AG04450 (cell line): ENCODE measurements around the gene ADORA2A. TPM values are rescaled to one million over a fixed set of nuclear protein-coding genes. Genes with fewer than 3 reads are reported as not detected.

ENCODE experiments used
- CTCF ChIA-PET: fragments of 300-600, 350-600 bp; formaldehyde crosslinking; extraction: SDS; loops from one replicate; lab custom pipeline; 2022; ENCODE audit warnings: antibody characterized with exemption, inconsistent platforms; lab: Charles Lee
- POLR2A ChIA-PET: fragments of 350-600 bp; formaldehyde crosslinking; extraction: SDS; loops from one replicate; lab custom pipeline; 2021; ENCODE audit warnings: antibody characterized with exemption, inconsistent platforms; lab: Yijun Ruan, JAX
- DNase-seq: peaks from one replicate; pipeline ENCODE4 v3.0.0-alpha.2; 2011; ENCODE audit warnings: low read depth, low spot score
- H3K27ac ChIP-seq: one replicate; pipeline ENCODE4 v1.5.1; 2012; ENCODE audit warnings: low read depth, low read length, control low read depth
- H3K27me3 ChIP-seq: one replicate; pipeline ENCODE4 v1.6.0; 2012; ENCODE audit warnings: low read length; ENCODE audit not compliant: control insufficient read depth, insufficient read depth
- H3K4me3 ChIP-seq: 2 replicates; pipeline ENCODE4 v1.5.1; 2011; ENCODE audit warnings: mild to moderate bottlenecking, low read depth, low read length, control low read depth
- H3K9me3 ChIP-seq: 2 replicates; pipeline ENCODE4 v1.5.1; 2012; ENCODE audit warnings: low read length; ENCODE audit not compliant: control insufficient read depth, insufficient read depth
- polyA plus RNA-seq: library from polyadenylated mRNA; depleted of rRNA; stranded (reverse); fragments of >200 nt; gene quantifications from 2 replicates; pipeline ENCODE4 v1.2.3, GENCODE V29; 2011
- TF ChIP-seq, protein P1 (sequence below): IDR thresholded peaks from 2 replicates; pipeline ENCODE4 v1.5.1; 2011; ENCODE audit warnings: low read depth, low read length, control low read depth, inconsistent platforms

ADORA2A gene
- polyA plus RNA-seq, 1 experiment, result 0.19 TPM

DNA sequence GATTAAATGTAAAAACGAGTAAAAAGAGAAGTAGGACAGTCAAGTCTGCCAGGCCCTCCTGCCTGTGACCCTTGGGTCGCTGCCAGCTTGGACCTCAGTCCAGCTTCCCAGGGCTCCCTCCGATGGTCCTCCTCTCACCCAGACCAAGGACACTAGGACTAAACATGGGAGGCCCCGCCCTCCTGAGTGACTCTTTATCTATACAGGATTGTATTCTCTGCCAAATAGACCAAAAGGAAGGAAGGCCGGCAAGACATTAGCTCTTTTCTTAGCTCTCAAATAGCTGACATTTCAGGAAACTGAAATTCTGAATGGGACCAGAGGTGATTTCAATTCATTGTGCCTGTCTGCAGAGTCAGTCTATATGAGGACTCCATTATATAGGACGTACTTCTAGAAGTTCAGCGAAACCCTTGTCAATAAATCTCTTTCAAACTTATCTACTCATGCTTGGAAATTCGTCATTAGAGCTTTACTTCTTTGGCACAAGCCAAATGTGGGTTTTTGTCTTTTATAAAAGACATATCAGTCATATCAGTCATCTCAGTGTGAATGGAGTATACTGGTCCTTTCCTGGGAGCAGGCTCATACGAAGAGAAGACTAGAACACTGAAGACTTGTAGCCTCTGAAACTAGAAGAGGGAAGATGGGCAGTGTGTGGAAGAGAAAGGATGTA lies 28.5 kb downstream of the ADORA2A start:
- CTCF ChIA-PET, result interaction anchor here (0.9 to 1.1 kb wide), 2 partner anchors 18 to 33 kb away, joined by 3 read pairs; no protein-coding TSS in a partner anchor
- DNase-seq, result no peak

GRCh38 chr22:24457894-24458420 lies 30.6 kb downstream of the ADORA2A start:
- DNase-seq, result no peak
- Histone ChIP-seq H3K4me3 (no peak overlapping the region), H3K9me3 (no peaks in the 10 kb centered on the region), H3K27ac (no peak overlapping the region), H3K27me3 (no peaks in the 10 kb centered on the region)
- TF ChIP-seq, protein P1, sequence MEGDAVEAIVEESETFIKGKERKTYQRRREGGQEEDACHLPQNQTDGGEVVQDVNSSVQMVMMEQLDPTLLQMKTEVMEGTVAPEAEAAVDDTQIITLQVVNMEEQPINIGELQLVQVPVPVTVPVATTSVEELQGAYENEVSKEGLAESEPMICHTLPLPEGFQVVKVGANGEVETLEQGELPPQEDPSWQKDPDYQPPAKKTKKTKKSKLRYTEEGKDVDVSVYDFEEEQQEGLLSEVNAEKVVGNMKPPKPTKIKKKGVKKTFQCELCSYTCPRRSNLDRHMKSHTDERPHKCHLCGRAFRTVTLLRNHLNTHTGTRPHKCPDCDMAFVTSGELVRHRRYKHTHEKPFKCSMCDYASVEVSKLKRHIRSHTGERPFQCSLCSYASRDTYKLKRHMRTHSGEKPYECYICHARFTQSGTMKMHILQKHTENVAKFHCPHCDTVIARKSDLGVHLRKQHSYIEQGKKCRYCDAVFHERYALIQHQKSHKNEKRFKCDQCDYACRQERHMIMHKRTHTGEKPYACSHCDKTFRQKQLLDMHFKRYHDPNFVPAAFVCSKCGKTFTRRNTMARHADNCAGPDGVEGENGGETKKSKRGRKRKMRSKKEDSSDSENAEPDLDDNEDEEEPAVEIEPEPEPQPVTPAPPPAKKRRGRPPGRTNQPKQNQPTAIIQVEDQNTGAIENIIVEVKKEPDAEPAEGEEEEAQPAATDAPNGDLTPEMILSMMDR, result no peak
- POLR2A ChIA-PET, result no interaction called here
- CTCF ChIA-PET, result no interaction called here

More for the DNA sequence above, 28.5 kb downstream of the ADORA2A start:
- Histone ChIP-seq H3K27me3 (peaks cover 2% of the 10 kb centered on the region), H3K27ac (no peak overlapping the region), H3K4me3 (no peak overlapping the region), H3K9me3 (no peaks in the 10 kb centered on the region)
- TF ChIP-seq, protein P1, result no peak
- POLR2A ChIA-PET, result no interaction called here

- Histone ChIP-seq H3K9me3 (no peaks in the 10 kb centered on the region), H3K27ac (no peak overlapping the region), H3K4me3 (no peak overlapping the region), H3K27me3 (no peaks in the 10 kb centered on the region)
- no peak for DNase-seq
- ChIA-PET CTCF (no interaction called here), POLR2A (no interaction called here)
- TF ChIP-seq, protein P1, result no peak
Observed at GRCh38 chr22:24459911-24460310, 32.5 kb downstream of the ADORA2A start.

DNA sequence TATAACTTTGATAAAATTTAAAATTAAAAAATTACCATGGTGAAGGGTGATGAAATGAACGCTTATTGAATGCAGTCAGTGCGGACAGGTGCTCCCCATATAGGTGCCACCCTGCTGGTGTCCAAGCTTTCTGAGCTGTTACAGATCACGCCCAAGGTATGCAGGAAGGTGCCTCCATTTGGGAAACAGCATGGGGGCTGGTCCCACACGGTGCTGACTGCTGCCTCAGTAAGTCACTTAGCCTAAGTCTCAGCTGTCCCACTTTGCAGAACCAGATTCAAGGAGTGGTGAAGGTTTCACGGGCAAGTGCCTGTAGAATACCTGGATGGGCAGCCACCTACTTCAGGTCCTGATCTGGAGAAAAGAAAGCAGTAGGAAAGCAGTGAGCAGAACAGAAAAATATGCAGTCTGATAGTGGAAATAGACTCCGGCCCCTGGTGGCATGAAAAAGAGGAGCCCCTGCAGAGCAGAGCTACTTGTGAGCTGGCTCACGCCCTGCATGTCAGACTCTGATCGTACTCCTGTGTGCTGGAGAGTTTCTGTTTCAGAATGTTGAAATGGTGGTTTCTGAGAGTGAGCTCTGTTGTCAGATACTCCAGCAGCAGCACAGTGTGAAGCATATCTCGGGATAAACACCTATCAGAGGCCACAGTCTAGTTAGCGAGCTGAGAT lies 33.2 kb downstream of the ADORA2A start:
- no peak for DNase-seq
- no peak overlapping the region for H3K4me3 ChIP-seq
- ChIA-PET POLR2A (interaction anchor here (0.6 kb wide), 1 partner anchor 77 kb away, joined by 7 read pairs; no protein-coding TSS in a partner anchor), CTCF (no interaction called here)
- no peaks in the 10 kb centered on the region for H3K27me3 ChIP-seq
- no peak overlapping the region for H3K27ac ChIP-seq
- TF ChIP-seq, protein P1, result no peak
- H3K9me3 ChIP-seq, result no peaks in the 10 kb centered on the region
